GM18508 (cell line): ENCODE data around the gene WRAP73.
"Not testable (repeated sequence)": the region's sequence is repeated elsewhere in the genome, so short reads cannot be mapped to it uniquely, and the experiment has no call there.

Experiments used
- ATAC-seq: cut with Tn5 transposase; IDR thresholded peaks from one replicate; pipeline ENCODE4 v1.9.1; 2021; ENCODE audit warnings: moderate number of reproducible peaks; ENCODE audit not compliant: insufficient read depth, unreplicated experiment

WRAP73 gene

GRCh38 chr1:3586986-3587759, 62.7 kb downstream of the WRAP73 start:
- no peak for ATAC-seq

- ATAC-seq, result no peak
These were observed 63.8 kb downstream of the WRAP73 start for GRCh38 chr1:3585940-3586568.

GRCh38 chr1:3585353-3585868, 64.5 kb downstream of the WRAP73 start:
- ATAC-seq, result not testable (repeated sequence)

GRCh38 chr1:3584915-3585314, 65.0 kb downstream of the WRAP73 start:
- ATAC-seq, result no peak

GRCh38 chr1:3583751-3584150, 66.2 kb downstream of the WRAP73 start:
- not testable (repeated sequence) for ATAC-seq

- ATAC-seq, result no peak
These were observed 68.4 kb downstream of the WRAP73 start for GRCh38 chr1:3581296-3582036.
